Heart left ventricle (tissue), 13 donors: ENCODE measurements around the gene CYB5R3.

Experiments
- CTCF ChIP-seq, 12 donors: fragments of 200-600 bp; sonication (generic) in 4 of 12; IDR thresholded peaks; one replicate each; pipeline versions ENCODE4 v1.5.0 to v1.8.0; 2018 to 2022; ENCODE audit warnings: antibody characterized with exemption in 12 of 12, mild to moderate bottlenecking in 5 of 12
- POLR2A ChIP-seq, 2 donors: fragments of 450-650 bp; IDR thresholded peaks; one replicate each; pipeline ENCODE4 v1.6.1; 2017; ENCODE audit warnings: antibody characterized with exemption in 2 of 2, mild to moderate bottlenecking in 2 of 2, moderate library complexity in 2 of 2
- donor health status: ischemic (EF 13 %, LVEDD 7.1; RV severe dilation, severe dysfunction).
- donor health status: DM: no; HTN: yes; CAD: no.
- donor health status: DM: no; HTN: no; CAD: no.
- donor health status: ischemic (EF 25% LVEDD 6.9; RV normal size, moderate dysfunction).
- donor health status: ischemic (EF 25% LVEDD 5.7; RV mildly dilated, moderate dysfunction).
- donor health status: ischemic (EF 35%, LVEDD 5.7; RV mildly dilated, moderate dysfunction).
- donor health status: nonischemic (EF 11% LVEDD 7.7; RV severe dilation, severe dysfunction).
- donor health status: DM: yes; HTN: yes; CAD: no.
- donor health status: PGD.
- donor health status: ischemic (EF 29% LVEDD 5.4; RV normal size, mild dysfunction).
- donor health status: nonischemic (EF 23%, LVEDD 6.1; RV moderate dilation, normal function).

- TF ChIP-seq CTCF (IDR thresholded peaks at IDR 0.05) (no peak), POLR2A (IDR thresholded peaks at IDR 0.05) (no peak)
Observed at GRCh38 chr22:42695294-42695693, 46.1 kb upstream of the CYB5R3 start.
